GM06990 (cell line): ENCODE measurements around the gene TBC1D22A.

Experiments
- DNase-seq: peaks from one replicate; pipeline ENCODE4 v3.0.0-alpha.2; 2011; ENCODE audit not compliant: insufficient read length; ENCODE audit errors: extremely low read depth
- H3K27me3 ChIP-seq: replicated peaks from 2 replicates; pipeline ENCODE4 v1.6.0; 2011; ENCODE audit warnings: low read length; ENCODE audit not compliant: control insufficient read depth, insufficient read depth
- H3K36me3 ChIP-seq: 2 replicates; pipeline ENCODE4 v1.5.1; 2011; ENCODE audit warnings: low read length; ENCODE audit not compliant: control insufficient read depth, insufficient read depth
- H3K4me3 ChIP-seq: replicated peaks from 2 replicates; pipeline ENCODE4 v1.5.1; 2011; ENCODE audit warnings: low read depth, mild to moderate bottlenecking, control low read depth, low read length
- TF ChIP-seq, protein P1 (sequence below): IDR thresholded peaks from 2 replicates; pipeline ENCODE4 v1.5.1; 2011; ENCODE audit warnings: low read length, control low read depth, mild to moderate bottlenecking, inconsistent platforms; ENCODE audit not compliant: insufficient read depth, poor library complexity, severe bottlenecking

The TBC1D22A gene

DNA sequence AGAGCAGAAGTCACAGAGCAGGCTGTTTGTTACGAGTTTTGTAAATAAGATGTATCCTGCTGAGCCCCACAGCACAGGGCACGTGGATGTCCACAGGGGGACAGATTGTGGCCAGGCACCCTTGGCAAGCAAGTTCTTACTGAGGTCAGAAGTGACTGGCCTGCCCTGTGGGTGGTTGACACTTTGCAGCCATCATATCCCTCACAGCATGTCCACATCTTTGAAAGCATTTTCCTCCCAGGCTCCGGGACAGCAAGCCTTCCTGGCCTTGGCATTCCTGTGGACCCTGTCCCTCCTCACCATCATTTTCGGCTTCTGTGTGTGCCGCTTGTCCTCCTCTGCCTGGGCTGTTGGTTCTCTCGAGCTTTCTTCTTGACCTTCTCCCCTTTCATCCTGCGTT is 189.5 kb downstream of the TBC1D22A start:
- Histone ChIP-seq H3K27me3 (no peaks in the 10 kb centered on the region), H3K36me3 (peaks cover 10% of the 10 kb centered on the region), H3K4me3 (no peak overlapping the region)
- DNase-seq, result no peak
- TF ChIP-seq, protein P1, sequence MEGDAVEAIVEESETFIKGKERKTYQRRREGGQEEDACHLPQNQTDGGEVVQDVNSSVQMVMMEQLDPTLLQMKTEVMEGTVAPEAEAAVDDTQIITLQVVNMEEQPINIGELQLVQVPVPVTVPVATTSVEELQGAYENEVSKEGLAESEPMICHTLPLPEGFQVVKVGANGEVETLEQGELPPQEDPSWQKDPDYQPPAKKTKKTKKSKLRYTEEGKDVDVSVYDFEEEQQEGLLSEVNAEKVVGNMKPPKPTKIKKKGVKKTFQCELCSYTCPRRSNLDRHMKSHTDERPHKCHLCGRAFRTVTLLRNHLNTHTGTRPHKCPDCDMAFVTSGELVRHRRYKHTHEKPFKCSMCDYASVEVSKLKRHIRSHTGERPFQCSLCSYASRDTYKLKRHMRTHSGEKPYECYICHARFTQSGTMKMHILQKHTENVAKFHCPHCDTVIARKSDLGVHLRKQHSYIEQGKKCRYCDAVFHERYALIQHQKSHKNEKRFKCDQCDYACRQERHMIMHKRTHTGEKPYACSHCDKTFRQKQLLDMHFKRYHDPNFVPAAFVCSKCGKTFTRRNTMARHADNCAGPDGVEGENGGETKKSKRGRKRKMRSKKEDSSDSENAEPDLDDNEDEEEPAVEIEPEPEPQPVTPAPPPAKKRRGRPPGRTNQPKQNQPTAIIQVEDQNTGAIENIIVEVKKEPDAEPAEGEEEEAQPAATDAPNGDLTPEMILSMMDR, result no peak

DNA sequence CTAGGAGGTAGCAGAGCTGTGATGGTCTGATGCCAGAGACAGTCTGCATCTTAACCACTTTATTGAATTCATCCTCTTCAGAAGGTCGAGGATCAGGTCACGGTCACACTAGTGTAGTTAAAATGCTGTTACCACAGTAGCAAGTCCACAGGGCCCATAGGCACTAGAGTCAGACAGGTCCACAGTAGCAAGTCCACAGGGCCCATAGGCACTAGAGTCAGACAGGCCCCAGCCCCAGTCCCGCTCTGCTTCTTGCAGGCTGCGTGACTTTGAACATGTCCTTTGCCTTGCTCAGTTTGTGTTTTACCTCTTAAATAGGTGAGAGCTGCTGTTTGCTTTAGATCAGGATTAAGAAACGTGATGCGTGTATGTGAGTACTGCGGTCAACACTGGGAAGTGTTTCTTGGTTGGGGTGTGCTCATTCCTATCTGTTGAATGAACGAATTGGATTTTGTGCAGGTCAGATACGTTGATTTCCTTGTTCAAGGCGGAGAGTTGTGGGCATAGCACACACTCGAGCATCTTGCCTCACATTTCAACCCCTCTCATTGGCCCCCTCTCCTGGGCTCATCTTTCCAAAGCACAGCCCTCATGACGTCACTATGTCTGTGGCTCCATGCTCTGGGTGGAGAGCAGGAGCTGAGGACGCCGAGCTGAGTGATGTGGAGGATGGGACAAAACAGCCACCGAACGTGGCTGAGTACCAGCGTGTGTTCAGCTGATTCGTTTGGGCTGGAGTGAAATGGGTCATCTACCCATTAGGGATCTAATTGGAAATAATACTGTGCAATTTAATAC is 191.7 kb downstream of the TBC1D22A start:
- Histone ChIP-seq H3K4me3 (no peak overlapping the region), H3K36me3 (peaks cover 10% of the 10 kb centered on the region), H3K27me3 (no peaks in the 10 kb centered on the region)
- DNase-seq, result no peak
- TF ChIP-seq, protein P1, result no peak

DNA sequence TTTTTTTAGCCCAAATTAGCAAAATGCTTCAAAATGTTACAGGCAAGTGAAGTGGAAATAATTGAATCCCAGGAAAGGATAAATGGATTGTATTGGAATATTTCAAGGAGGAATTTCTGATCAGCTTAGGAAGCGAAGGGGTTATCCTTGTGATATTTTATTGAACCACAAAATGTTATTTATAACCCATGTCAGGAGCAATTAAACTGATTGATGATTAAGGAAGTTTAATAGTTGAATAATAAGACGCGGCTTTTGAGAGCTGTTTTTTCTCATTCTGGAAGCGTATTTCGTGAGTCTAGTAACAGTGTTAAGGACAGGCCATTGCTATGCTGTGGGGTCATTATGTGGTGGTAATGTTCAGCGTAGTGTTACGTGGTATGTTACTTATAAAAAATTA is 192.3 kb downstream of the TBC1D22A start:
- TF ChIP-seq, protein P1, result no peak
- Histone ChIP-seq H3K27me3 (no peaks in the 10 kb centered on the region), H3K36me3 (peaks cover 8% of the 10 kb centered on the region), H3K4me3 (no peak overlapping the region)
- DNase-seq, result no peak

DNA sequence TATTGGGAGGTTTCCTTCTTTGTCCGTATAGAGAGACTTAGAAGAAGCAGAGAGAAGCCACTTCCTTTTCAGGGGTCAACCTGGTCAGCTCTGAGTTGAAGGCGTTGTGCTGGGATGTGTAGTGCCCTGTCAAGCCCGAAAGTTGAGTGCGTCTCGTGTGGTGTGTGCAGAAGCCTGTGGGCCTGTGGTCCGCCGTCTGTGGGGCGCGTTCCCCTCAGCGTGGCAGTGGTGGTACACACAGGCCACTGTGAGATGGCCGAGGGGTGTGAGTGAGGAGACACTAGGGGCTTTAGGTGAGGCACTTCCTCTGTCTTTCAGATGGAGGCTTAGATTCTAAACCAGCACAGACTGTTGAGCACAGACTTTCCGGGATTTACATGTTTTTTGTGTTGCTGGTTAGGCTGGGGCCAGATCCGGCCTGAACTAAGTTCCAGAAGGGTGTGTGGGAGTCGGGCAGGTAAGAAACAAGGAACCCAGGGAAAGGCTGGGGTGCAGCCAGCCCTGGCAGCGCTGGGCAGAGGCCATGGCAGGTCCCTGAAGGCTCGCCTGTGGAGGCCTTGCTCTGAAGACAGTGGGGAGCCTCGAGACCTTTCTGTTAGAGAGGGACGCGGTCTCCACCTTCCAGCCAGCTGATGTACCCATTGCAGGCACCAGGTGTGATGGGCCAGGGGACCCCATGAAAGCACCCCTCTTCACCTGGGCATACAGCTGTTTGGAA is 194.2 kb downstream of the TBC1D22A start:
- no peak for DNase-seq
- no peaks in the 10 kb centered on the region for H3K27me3 ChIP-seq
- peaks cover 3% of the 10 kb centered on the region for H3K36me3 ChIP-seq
- no peak overlapping the region for H3K4me3 ChIP-seq
- TF ChIP-seq, protein P1, result no peak

DNA sequence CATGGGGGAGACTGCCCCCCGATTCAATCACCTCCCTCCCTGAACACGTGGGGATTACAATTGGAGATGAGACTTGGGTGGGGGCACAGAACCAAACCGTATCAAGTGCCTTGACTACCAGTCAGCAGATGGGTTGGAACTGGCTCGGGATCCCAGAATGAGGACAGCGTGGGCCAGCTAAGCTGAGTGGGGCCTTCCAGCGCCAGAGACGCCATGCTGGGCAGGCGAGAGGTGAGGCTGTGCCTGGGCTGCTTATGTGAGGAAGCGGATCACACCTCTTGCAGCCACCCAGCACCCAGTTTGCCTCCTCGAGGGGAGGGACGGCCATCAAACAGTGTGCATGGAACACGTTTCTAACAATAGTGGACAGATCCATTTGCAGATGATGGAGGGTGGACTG is 195.1 kb downstream of the TBC1D22A start:
- DNase-seq, result no peak
- Histone ChIP-seq H3K27me3 (no peaks in the 10 kb centered on the region), H3K36me3 (peaks cover 1% of the 10 kb centered on the region), H3K4me3 (no peak overlapping the region)
- TF ChIP-seq, protein P1, result no peak
